Right atrium auricular region (tissue), 2 donors: ENCODE data around the gene ADSS1. TPM values are rescaled to one million over a fixed set of nuclear protein-coding genes. Genes with fewer than 3 reads are reported as not detected.

ENCODE experiments used
- DNase-seq: peaks from one replicate; pipeline ENCODE4 v3.0.0-alpha.2; 2019; ENCODE audit warnings: low spot score
- H3K27ac ChIP-seq, 2 donors: fragments of 200-600 bp; sonication (generic); 1 replicate in 1 of 2; 2 replicates in 1 of 2; pipeline ENCODE4 v1.5.1; 2016 to 2019
- H3K27me3 ChIP-seq, 2 donors: fragments of 200-600 bp; sonication (generic); one replicate each; pipeline versions ENCODE4 v1.5.1 to v1.6.0; 2017 to 2019
- H3K36me3 ChIP-seq: fragments of 200-600 bp; sonication (generic); one replicate; pipeline ENCODE4 v1.5.1; 2016
- H3K4me1 ChIP-seq, 2 donors: fragments of 200-600 bp; sonication (generic); one replicate each; pipeline versions ENCODE4 v1.5.1 to v1.6.0; 2017 to 2019
- H3K4me3 ChIP-seq, 2 donors: fragments of 200-600 bp; sonication (generic); 1 replicate in 1 of 2; 2 replicates in 1 of 2; pipeline ENCODE4 v1.5.1; 2017 to 2019; ENCODE audit warnings: mild to moderate bottlenecking in 1 of 2, moderate library complexity in 1 of 2
- H3K9me3 ChIP-seq, 2 donors: fragments of 200-600 bp; sonication (generic); one replicate each; pipeline ENCODE4 v1.5.1; 2019
- CTCF ChIP-seq, 2 donors: fragments of 200-600 bp; sonication (generic); IDR thresholded peaks; one replicate each; pipeline ENCODE4 v1.5.1; 2019; ENCODE audit warnings: antibody characterized with exemption in 2 of 2
- total RNA-seq, 2 donors: library from RNA; depleted of rRNA; stranded (reverse); fragments of >200 nt; gene quantifications; one replicate each; pipeline ENCODE4 v1.1.0, GENCODE V29; 2016

Gene ADSS1
- total RNA-seq, 2 donors from 2014 or later, result 113 to 158 TPM

GRCh38 chr14:104739026-104739425 is 15.0 kb downstream of the ADSS1 start:
- Histone ChIP-seq H3K4me1 (peaks cover 0 to 40% of the 10 kb centered on the region in 2 donors), H3K4me3 (no peak overlapping the region), H3K27ac (peak overlapping the region; percentile 17 to 91), H3K36me3 (peaks cover 39% of the 10 kb centered on the region), H3K9me3 (no peaks in the 10 kb centered on the region), H3K27me3 (no peaks in the 10 kb centered on the region)
- TF ChIP-seq CTCF (IDR thresholded peaks at IDR 0.05), result no peak
- DNase-seq, result no peak

GRCh38 chr14:104739546-104740516 is 15.8 kb downstream of the ADSS1 start:
- Histone ChIP-seq H3K27ac (peak overlapping the region in 1 of 2 donors; percentile 16), H3K4me3 (no peak overlapping the region), H3K9me3 (no peaks in the 10 kb centered on the region), H3K36me3 (peaks cover 43% of the 10 kb centered on the region), H3K4me1 (peaks cover 0 to 32% of the 10 kb centered on the region in 2 donors), H3K27me3 (no peaks in the 10 kb centered on the region)
- no peak for TF ChIP-seq CTCF (IDR thresholded peaks at IDR 0.05)
- DNase-seq, result no peak

GRCh38 chr14:104741108-104741802 is 17.2 kb downstream of the ADSS1 start:
- no peaks in the 10 kb centered on the region for H3K27me3 ChIP-seq
- no peaks in the 10 kb centered on the region for H3K9me3 ChIP-seq
- DNase-seq, result no peak
- H3K27ac ChIP-seq, result no peak overlapping the region
- peaks cover 0 to 18% of the 10 kb centered on the region in 2 donors for H3K4me1 ChIP-seq
- TF ChIP-seq CTCF (IDR thresholded peaks at IDR 0.05), result no peak
- H3K36me3 ChIP-seq, result peaks cover 49% of the 10 kb centered on the region
- no peak overlapping the region for H3K4me3 ChIP-seq

DNA sequence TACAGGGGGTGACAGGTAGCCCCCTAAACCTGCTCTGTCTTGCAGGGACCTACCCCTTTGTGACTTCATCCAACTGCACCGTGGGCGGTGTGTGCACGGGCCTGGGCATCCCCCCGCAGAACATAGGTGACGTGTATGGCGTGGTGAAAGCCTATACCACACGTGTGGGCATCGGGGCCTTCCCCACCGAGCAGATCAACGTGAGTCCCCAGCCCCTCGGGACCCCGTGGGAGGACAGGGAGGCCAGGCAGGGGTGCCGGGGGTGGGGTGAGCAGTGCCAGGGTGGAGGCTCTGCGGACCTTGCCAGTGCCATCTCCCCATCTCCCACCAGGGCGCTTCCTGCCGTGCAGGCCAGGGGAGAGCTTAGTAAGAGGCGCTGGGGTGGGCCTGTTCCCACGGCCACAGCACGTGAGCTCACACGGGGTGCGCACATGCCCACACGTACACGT is 17.8 kb downstream of the ADSS1 start:
- Histone ChIP-seq H3K4me1 (peaks cover 0 to 12% of the 10 kb centered on the region in 2 donors), H3K9me3 (no peaks in the 10 kb centered on the region), H3K27me3 (no peaks in the 10 kb centered on the region), H3K27ac (no peak overlapping the region), H3K36me3 (peaks cover 49% of the 10 kb centered on the region), H3K4me3 (no peak overlapping the region)
- TF ChIP-seq CTCF (IDR thresholded peaks at IDR 0.05), result no peak
- no peak for DNase-seq

GRCh38 chr14:104742586-104743455 is 18.8 kb downstream of the ADSS1 start:
- peaks cover 0 to 2% of the 10 kb centered on the region in 2 donors for H3K4me1 ChIP-seq
- H3K27ac ChIP-seq, result no peak overlapping the region
- H3K36me3 ChIP-seq, result peaks cover 49% of the 10 kb centered on the region
- H3K27me3 ChIP-seq, result no peaks in the 10 kb centered on the region
- no peak for TF ChIP-seq CTCF (IDR thresholded peaks at IDR 0.05)
- no peak overlapping the region for H3K4me3 ChIP-seq
- no peak for DNase-seq
- no peaks in the 10 kb centered on the region for H3K9me3 ChIP-seq
